SK-N-SH (cell line): ENCODE results near the gene SETDB2.

Experiments
- CTCF ChIP-seq: fragments of 200-600 bp; sonication (generic); IDR thresholded peaks from 2 replicates; pipeline ENCODE4 v1.6.1; 2017; ENCODE audit warnings: antibody characterized with exemption, mild to moderate bottlenecking, moderate library complexity
- NFIC ChIP-seq: IDR thresholded peaks from 2 replicates; pipeline ENCODE4 v1.4.0; 2012; ENCODE audit warnings: borderline replicate concordance

GRCh38 chr13:49539746-49540145, 95.7 kb downstream of the SETDB2 start:
- no peak for TF ChIP-seq NFIC
- no peak for TF ChIP-seq CTCF
